Uterus (tissue), 4 donors: Measurements from ENCODE around the gene SH3GL3. TPM values are rescaled to one million over a fixed set of nuclear protein-coding genes. Genes with fewer than 3 reads are reported as not detected.

Source experiments
- DNase-seq, 2 donors: peaks; one replicate each; pipeline ENCODE4 v3.0.0-alpha.2; 2019 to 2020
- H3K27ac ChIP-seq, 2 donors: fragments of 200-600 bp; sonication (generic); 1 replicate in 1 of 2; 2 replicates in 1 of 2; pipeline ENCODE4 v1.5.1; 2016 to 2018
- H3K27me3 ChIP-seq, 2 donors: fragments of 200-600 bp; sonication (generic); one replicate each; pipeline ENCODE4 v1.5.1; 2018 to 2019; ENCODE audit warnings: control low read depth in 1 of 2
- H3K36me3 ChIP-seq, 2 donors: fragments of 200-600 bp; sonication (generic); one replicate each; pipeline ENCODE4 v1.5.1; 2019; ENCODE audit warnings: control low read depth in 1 of 2
- H3K4me1 ChIP-seq, 2 donors: fragments of 200-600 bp; sonication (generic); one replicate each; pipeline ENCODE4 v1.5.1; 2018 to 2019; ENCODE audit warnings: control low read depth in 1 of 2
- H3K4me3 ChIP-seq, 2 donors: fragments of 200-600 bp; sonication (generic); 1 replicate in 1 of 2; 2 replicates in 1 of 2; pipeline ENCODE4 v1.5.1; 2018 to 2019; ENCODE audit warnings: mild to moderate bottlenecking in 1 of 2
- H3K9me3 ChIP-seq, 2 donors: fragments of 200-600 bp; sonication (generic); one replicate each; pipeline ENCODE4 v1.5.1; 2019; ENCODE audit warnings: control low read depth in 1 of 2
- CTCF ChIP-seq, 4 experiments: fragments of 200-600 bp in 2 of 4; fragments of 450-650 bp in 2 of 4; sonication (generic) in 2 of 4; IDR thresholded peaks; one replicate each; pipeline ENCODE4 v1.5.1; 2016 to 2019; ENCODE audit warnings: antibody characterized with exemption in 4 of 4, mild to moderate bottlenecking in 2 of 4, moderate library complexity in 1 of 4
- POLR2A ChIP-seq, 2 donors: fragments of 450-650 bp; IDR thresholded peaks; one replicate each; pipeline ENCODE4 v1.6.1; 2016; ENCODE audit warnings: antibody characterized with exemption in 2 of 2, mild to moderate bottlenecking in 1 of 2, moderate library complexity in 1 of 2
- intact Hi-C: fragments of 100-400 bp; cut with DNase I; formaldehyde crosslinking; loops from one replicate; pipeline ENCODE4 v1.15.1; 2023; ENCODE audit warnings: low total_unique reads
- total RNA-seq, 4 donors: library from RNA; depleted of rRNA in 3 of 4; stranded (reverse); fragments of >200 nt in 3 of 4; gene quantifications; one replicate each; pipeline versions ENCODE4 v1.1.0 to v1.2.4, GENCODE V29; 2014 to 2023
- donor health status: DM: yes; HTN: yes; CAD: no.

The SH3GL3 gene
- total RNA-seq, 4 donors from 2014 or later: 1.2 to 11.8 (median 2.0) TPM; not detected in 1

GRCh38 chr15:83476708-83477107 is 29.6 kb downstream of the SH3GL3 start:
- no peaks in the 10 kb centered on the region for H3K36me3 ChIP-seq
- H3K27me3 ChIP-seq: no peaks in the 10 kb centered on the region
- no peak overlapping the region for H3K27ac ChIP-seq
- no peaks in the 10 kb centered on the region for H3K9me3 ChIP-seq
- TF ChIP-seq CTCF (IDR thresholded peaks at IDR 0.05): no peak
- TF ChIP-seq POLR2A (IDR thresholded peaks at IDR 0.05): no peak
- DNase-seq: no peak
- H3K4me1 ChIP-seq: no peaks in the 10 kb centered on the region
- intact Hi-C loops: no loop called here
- no peak overlapping the region for H3K4me3 ChIP-seq

GRCh38 chr15:83477172-83477807 is 30.1 kb downstream of the SH3GL3 start:
- no peak overlapping the region for H3K4me3 ChIP-seq
- TF ChIP-seq CTCF (IDR thresholded peaks at IDR 0.05): no peak
- no peak for TF ChIP-seq POLR2A (IDR thresholded peaks at IDR 0.05)
- no peak for DNase-seq

GRCh38 chr15:83477808-83478537 is 30.8 kb downstream of the SH3GL3 start:
- Histone ChIP-seq H3K27me3 (no peaks in the 10 kb centered on the region), H3K36me3 (no peaks in the 10 kb centered on the region), H3K4me1 (no peaks in the 10 kb centered on the region), H3K9me3 (no peaks in the 10 kb centered on the region), H3K4me3 (no peak overlapping the region), H3K27ac (no peak overlapping the region)
- no peak for DNase-seq
- TF ChIP-seq CTCF (IDR thresholded peaks at IDR 0.05) (no peak), POLR2A (IDR thresholded peaks at IDR 0.05) (no peak)
- intact Hi-C loops: no loop called here

More at GRCh38 chr15:83477172-83477807, 30.1 kb downstream of the SH3GL3 start:
- Histone ChIP-seq H3K9me3 (no peaks in the 10 kb centered on the region), H3K36me3 (no peaks in the 10 kb centered on the region), H3K27me3 (no peaks in the 10 kb centered on the region), H3K27ac (no peak overlapping the region), H3K4me1 (no peaks in the 10 kb centered on the region)
- intact Hi-C loops: no loop called here

GRCh38 chr15:83483612-83484011 is 36.5 kb downstream of the SH3GL3 start:
- H3K4me1 ChIP-seq: no peaks in the 10 kb centered on the region
- no peak for DNase-seq
- no peaks in the 10 kb centered on the region for H3K36me3 ChIP-seq
- H3K27me3 ChIP-seq: no peaks in the 10 kb centered on the region
- H3K9me3 ChIP-seq: no peaks in the 10 kb centered on the region
- intact Hi-C loops: no loop called here
- H3K27ac ChIP-seq: no peak overlapping the region
- H3K4me3 ChIP-seq: no peak overlapping the region
- TF ChIP-seq CTCF (IDR thresholded peaks at IDR 0.05): no peak
- no peak for TF ChIP-seq POLR2A (IDR thresholded peaks at IDR 0.05)

- Histone ChIP-seq H3K4me3 (no peak overlapping the region), H3K9me3 (no peaks in the 10 kb centered on the region), H3K4me1 (no peaks in the 10 kb centered on the region), H3K27ac (no peak overlapping the region), H3K36me3 (no peaks in the 10 kb centered on the region), H3K27me3 (no peaks in the 10 kb centered on the region)
- TF ChIP-seq CTCF (IDR thresholded peaks at IDR 0.05): no peak
- no peak for TF ChIP-seq POLR2A (IDR thresholded peaks at IDR 0.05)
- intact Hi-C loops: no loop called here
- DNase-seq: no peak
These were observed 37.5 kb downstream of the SH3GL3 start for GRCh38 chr15:83484636-83485035.
